Activated naive CD8-positive, alpha-beta T cell (primary cell): ENCODE data around the gene NF2.
A peak's percentile ranks its signal among the peaks of the same experiment; 100 is the strongest.

Source experiments
- H3K27ac Mint-ChIP-seq: one replicate; pipeline ENCODE4 v1.8.0; 2021; ENCODE audit warnings: mixed read lengths
- H3K27me3 Mint-ChIP-seq: one replicate; pipeline ENCODE4 v1.8.0; 2021; ENCODE audit warnings: mixed read lengths
- H3K36me3 Mint-ChIP-seq: one replicate; pipeline ENCODE4 v1.8.0; 2021; ENCODE audit warnings: mixed read lengths
- H3K4me1 Mint-ChIP-seq: one replicate; pipeline ENCODE4 v1.8.0; 2021; ENCODE audit warnings: low read depth, mixed read lengths
- H3K4me3 Mint-ChIP-seq: one replicate; pipeline ENCODE4 v1.8.0; 2021; ENCODE audit warnings: mild to moderate bottlenecking, mixed read lengths
- H3K9me3 Mint-ChIP-seq: one replicate; pipeline ENCODE4 v1.8.0; 2021; ENCODE audit warnings: low read depth, mixed read lengths

NF2 gene

DNA sequence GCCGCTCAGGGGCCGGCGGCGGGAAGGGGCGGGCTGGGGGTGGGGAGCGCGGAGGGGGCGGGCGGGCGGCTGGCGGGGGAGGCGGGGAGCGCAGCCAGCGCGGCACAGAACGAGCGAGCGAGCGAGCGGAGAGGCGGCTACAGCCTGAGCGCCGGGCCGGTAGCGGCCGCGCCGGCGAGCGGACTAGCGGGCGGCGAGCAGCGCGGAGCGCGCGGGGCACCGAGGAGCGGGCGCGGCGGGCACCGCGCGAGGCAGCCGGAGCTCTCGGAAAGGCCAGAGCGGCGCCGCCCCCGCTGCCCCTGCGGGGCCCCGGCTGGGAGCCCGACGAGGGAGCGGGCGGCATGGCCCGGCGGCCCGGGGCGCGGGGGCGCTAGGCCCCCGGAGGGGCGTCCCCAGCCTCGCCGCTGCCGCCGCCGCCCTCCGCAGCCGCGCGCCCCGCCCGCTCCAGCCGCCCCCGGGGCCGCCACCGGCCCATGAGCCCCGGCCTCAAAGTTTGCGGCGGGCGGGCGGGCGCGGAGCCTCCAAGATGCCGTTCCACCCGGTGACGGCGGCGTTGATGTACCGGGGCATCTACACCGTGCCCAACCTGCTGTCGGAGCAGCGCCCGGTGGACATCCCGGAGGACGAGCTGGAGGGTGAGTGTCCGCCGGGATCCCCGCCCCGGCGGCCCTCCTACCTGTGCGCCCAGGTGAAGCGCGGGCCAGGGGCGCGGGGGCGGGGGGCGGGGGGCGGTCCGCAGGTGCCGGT is 116.6 kb downstream of the NF2 start, which contains the start of gene CABP7:
Gene CABP7 (plus strand): TSS at position 105 of the 747 bp plus-strand sequence. CDS start 422 bp downstream, at position 527.
- peaks cover 2% of the 10 kb centered on the region for H3K4me1 Mint-ChIP-seq
- H3K27ac Mint-ChIP-seq = no peak within 1 kb of the TSS
- H3K36me3 Mint-ChIP-seq = no peaks in the 10 kb centered on the region
- H3K4me3 Mint-ChIP-seq = peak within 1 kb of the TSS; percentile 20
- peaks cover 18% of the 10 kb centered on the region for H3K27me3 Mint-ChIP-seq
- H3K9me3 Mint-ChIP-seq = no peaks in the 10 kb centered on the region

DNA sequence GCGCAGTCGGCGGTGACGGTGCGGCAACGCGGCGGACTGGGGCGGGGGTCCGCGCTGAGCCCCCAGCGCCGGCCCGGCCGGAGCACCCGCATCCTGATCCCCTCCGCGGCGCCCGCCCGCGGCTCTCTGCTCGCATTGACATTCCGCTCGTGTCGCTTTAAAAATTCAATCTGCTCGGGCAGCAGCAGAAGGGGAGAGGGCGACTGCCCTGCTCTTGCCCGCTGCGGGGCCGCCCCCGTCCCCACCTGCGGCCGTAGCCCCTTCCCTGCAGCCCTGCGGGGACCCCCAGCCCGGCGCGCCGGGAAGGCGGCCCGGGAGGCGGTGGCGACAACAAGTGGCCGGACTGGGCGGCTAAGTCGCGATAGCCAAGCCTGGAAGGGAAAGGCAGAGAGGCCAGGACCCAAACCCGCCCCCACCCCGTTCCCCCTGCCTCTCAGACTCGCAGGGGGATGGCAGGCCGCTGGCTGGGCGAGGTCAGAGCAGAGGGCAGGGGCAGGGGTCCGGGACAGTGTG is 117.4 kb downstream of the NF2 start:
- H3K4me1 Mint-ChIP-seq = peaks cover 2% of the 10 kb centered on the region
- peaks cover 18% of the 10 kb centered on the region for H3K27me3 Mint-ChIP-seq
- no peak overlapping the region for H3K27ac Mint-ChIP-seq
- H3K9me3 Mint-ChIP-seq = no peaks in the 10 kb centered on the region
- no peak overlapping the region for H3K4me3 Mint-ChIP-seq
- no peaks in the 10 kb centered on the region for H3K36me3 Mint-ChIP-seq

GRCh38 chr22:29722151-29722550 is 118.7 kb downstream of the NF2 start:
- peaks cover 2% of the 10 kb centered on the region for H3K4me1 Mint-ChIP-seq
- no peak overlapping the region for H3K27ac Mint-ChIP-seq
- no peaks in the 10 kb centered on the region for H3K9me3 Mint-ChIP-seq
- H3K36me3 Mint-ChIP-seq = no peaks in the 10 kb centered on the region
- H3K4me3 Mint-ChIP-seq = no peak overlapping the region
- peaks cover 12% of the 10 kb centered on the region for H3K27me3 Mint-ChIP-seq

DNA sequence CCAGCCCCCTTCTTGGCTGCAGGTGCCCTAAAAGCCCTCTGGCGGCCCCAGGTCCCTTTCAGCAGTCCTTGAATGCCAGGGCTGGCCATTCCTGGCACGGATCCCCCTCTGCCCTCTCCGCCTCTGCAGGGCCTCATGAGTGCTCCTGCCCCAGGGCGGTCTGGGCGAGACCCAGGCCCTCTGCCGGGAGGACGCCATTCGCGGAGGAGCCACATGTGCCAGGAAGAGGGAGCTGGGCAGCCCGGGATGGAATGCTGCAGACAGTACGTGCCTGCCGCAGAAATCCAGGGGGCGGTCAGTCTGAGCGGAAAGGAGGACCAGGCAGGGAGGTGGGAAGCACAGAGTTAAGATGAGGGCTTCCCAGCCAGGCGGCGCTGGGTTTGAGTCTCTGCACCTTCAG is 119.2 kb downstream of the NF2 start:
- H3K4me3 Mint-ChIP-seq = no peak overlapping the region
- H3K27ac Mint-ChIP-seq = no peak overlapping the region
- peaks cover 12% of the 10 kb centered on the region for H3K27me3 Mint-ChIP-seq
- H3K36me3 Mint-ChIP-seq = no peaks in the 10 kb centered on the region
- peaks cover 2% of the 10 kb centered on the region for H3K4me1 Mint-ChIP-seq
- no peaks in the 10 kb centered on the region for H3K9me3 Mint-ChIP-seq

DNA sequence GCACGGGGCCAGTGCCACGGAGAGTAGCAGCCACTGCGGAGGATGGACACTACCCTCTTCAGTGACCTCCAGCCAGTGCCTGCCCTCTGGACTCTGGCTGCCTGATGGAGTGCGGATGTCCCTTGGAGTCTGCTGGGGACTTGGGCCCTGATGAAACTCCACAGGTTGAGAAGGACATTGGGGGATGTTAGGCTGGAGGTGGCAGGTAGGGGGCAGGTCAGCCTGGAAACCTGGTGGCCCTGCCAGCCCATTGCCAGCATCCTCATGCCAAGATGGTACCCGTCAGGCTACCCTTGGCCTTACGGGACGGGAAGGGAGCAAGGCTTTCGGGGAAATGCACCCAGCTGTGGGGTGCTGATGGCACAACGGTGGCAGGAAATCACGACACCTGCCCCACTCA is 120.3 kb downstream of the NF2 start:
- H3K27me3 Mint-ChIP-seq = peaks cover 4% of the 10 kb centered on the region
- no peak overlapping the region for H3K4me3 Mint-ChIP-seq
- no peaks in the 10 kb centered on the region for H3K36me3 Mint-ChIP-seq
- no peak overlapping the region for H3K27ac Mint-ChIP-seq
- H3K9me3 Mint-ChIP-seq = no peaks in the 10 kb centered on the region
- H3K4me1 Mint-ChIP-seq = peaks cover 2% of the 10 kb centered on the region

GRCh38 chr22:29724843-29725242 is 121.4 kb downstream of the NF2 start:
- Mint-ChIP-seq H3K27ac (no peak overlapping the region), H3K4me3 (no peak overlapping the region), H3K36me3 (no peaks in the 10 kb centered on the region), H3K4me1 (no peaks in the 10 kb centered on the region), H3K27me3 (no peaks in the 10 kb centered on the region), H3K9me3 (no peaks in the 10 kb centered on the region)

DNA sequence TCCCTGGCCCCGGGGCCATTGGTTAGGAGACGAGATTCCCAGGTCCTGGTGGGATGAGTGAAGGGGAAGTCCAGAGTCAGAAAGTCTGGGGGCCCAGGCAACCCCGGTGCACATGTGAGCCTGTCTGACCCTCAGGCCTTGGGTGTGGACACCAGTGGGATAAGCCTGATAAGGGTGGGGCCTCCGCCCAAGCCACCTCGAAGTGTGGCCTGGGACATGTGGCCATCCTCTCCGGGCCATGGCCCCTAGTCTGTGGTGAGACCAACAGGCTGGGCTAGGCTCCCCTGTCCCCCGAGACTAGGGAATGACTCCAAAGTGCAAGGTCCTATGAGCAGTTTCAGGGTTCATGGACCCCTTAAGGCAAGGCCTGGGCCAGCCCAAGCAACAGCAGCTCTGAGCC is 122.7 kb downstream of the NF2 start:
- no peaks in the 10 kb centered on the region for H3K4me1 Mint-ChIP-seq
- no peaks in the 10 kb centered on the region for H3K27me3 Mint-ChIP-seq
- no peaks in the 10 kb centered on the region for H3K9me3 Mint-ChIP-seq

GRCh38 chr22:29726512-29727130 is 123.2 kb downstream of the NF2 start:
- H3K4me1 Mint-ChIP-seq = no peaks in the 10 kb centered on the region
- H3K27ac Mint-ChIP-seq = no peak overlapping the region
- no peak overlapping the region for H3K4me3 Mint-ChIP-seq
- no peaks in the 10 kb centered on the region for H3K9me3 Mint-ChIP-seq
- H3K27me3 Mint-ChIP-seq = no peaks in the 10 kb centered on the region
- no peaks in the 10 kb centered on the region for H3K36me3 Mint-ChIP-seq

More for the DNA sequence above, 122.7 kb downstream of the NF2 start:
- no peak overlapping the region for H3K4me3 Mint-ChIP-seq
- H3K27ac Mint-ChIP-seq = no peak overlapping the region
- no peaks in the 10 kb centered on the region for H3K36me3 Mint-ChIP-seq

DNA sequence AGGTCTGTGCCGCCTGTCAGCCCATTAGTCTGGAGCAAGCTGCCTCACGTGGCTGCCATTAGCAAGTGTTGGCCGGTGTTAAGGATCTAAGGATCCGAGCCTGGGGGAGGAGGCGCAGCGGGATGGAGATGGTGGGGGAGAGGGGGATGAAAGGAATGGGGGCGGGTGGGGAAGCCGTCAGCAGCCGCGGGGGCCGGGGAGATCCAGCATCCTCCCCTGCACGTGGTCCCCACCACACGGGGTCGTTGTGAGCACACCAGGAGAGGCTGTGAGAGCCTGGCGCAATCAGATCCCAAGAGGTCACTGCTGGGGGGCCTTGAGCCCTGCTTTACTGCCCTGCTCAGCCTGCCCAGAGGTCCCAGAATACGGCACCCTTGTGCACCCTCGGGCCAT is 123.7 kb downstream of the NF2 start:
- Mint-ChIP-seq H3K27ac (no peak overlapping the region), H3K36me3 (no peaks in the 10 kb centered on the region), H3K27me3 (no peaks in the 10 kb centered on the region), H3K9me3 (no peaks in the 10 kb centered on the region), H3K4me3 (no peak overlapping the region), H3K4me1 (no peaks in the 10 kb centered on the region)

- Mint-ChIP-seq H3K9me3 (no peaks in the 10 kb centered on the region), H3K27me3 (no peaks in the 10 kb centered on the region), H3K27ac (no peak overlapping the region), H3K4me3 (no peak overlapping the region), H3K36me3 (no peaks in the 10 kb centered on the region), H3K4me1 (no peaks in the 10 kb centered on the region)
Measured at GRCh38 chr22:29729161-29729560, 125.7 kb downstream of the NF2 start.

DNA sequence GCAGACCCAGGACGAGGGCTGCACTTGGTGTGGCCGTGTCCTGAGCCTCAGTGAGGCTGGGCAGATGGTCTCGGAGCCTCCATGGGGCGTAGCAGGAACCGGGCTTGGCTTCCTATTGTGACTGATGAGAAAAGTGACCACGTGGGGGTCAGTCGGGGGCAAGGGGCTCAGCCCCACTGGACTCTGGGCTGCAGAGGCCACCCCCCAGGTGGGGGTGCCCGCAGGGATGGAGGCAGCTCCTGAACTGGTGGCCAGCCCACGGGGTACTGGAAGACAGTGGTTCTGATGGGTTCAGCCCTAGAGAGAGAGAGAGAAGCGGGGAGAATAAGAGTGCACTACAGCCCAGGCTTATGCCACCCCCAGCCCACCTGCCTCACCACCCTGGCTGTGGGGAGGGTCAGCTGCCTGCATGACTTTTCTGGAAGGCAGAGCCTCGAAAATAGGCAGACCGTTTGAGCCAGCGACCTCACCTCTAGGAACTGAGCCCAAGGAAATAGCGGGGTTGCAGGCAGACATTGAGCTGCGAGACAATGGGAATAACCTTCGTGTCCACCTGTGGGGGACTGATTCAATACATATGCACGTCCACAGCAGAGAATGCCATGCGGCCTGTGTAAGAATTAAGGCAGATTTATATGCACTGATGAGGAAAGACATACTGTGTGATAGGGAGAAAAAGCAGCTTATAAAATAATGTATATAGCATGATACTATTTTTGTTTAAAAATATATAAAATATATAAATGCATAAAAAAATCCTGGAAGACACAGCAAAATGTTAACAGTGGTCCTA is 127.8 kb downstream of the NF2 start:
- Mint-ChIP-seq H3K27me3 (no peaks in the 10 kb centered on the region), H3K9me3 (no peaks in the 10 kb centered on the region), H3K27ac (no peak overlapping the region), H3K4me3 (no peak overlapping the region), H3K4me1 (no peaks in the 10 kb centered on the region), H3K36me3 (no peaks in the 10 kb centered on the region)

DNA sequence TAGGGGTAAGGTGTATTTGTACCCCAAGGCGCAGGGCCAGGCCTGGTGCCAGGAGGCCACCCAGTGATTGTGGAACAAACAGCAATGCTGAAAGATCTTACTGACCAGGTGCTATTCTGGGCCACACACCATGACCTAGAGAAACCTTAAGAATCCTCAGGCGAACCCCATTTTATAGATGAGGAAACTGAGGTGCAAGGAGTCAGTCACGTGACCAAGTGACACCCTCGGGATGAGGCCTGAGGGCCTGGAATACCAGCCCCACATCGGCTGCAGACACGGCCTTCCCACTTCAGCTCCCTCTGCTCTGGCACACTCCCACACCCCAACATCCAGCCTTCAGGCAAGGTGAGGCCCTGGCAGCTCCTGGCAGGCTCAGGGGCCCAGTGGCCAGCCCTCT is 129.4 kb downstream of the NF2 start:
- Mint-ChIP-seq H3K9me3 (no peaks in the 10 kb centered on the region), H3K36me3 (no peaks in the 10 kb centered on the region), H3K27me3 (no peaks in the 10 kb centered on the region), H3K27ac (no peak overlapping the region), H3K4me3 (no peak overlapping the region), H3K4me1 (no peaks in the 10 kb centered on the region)

DNA sequence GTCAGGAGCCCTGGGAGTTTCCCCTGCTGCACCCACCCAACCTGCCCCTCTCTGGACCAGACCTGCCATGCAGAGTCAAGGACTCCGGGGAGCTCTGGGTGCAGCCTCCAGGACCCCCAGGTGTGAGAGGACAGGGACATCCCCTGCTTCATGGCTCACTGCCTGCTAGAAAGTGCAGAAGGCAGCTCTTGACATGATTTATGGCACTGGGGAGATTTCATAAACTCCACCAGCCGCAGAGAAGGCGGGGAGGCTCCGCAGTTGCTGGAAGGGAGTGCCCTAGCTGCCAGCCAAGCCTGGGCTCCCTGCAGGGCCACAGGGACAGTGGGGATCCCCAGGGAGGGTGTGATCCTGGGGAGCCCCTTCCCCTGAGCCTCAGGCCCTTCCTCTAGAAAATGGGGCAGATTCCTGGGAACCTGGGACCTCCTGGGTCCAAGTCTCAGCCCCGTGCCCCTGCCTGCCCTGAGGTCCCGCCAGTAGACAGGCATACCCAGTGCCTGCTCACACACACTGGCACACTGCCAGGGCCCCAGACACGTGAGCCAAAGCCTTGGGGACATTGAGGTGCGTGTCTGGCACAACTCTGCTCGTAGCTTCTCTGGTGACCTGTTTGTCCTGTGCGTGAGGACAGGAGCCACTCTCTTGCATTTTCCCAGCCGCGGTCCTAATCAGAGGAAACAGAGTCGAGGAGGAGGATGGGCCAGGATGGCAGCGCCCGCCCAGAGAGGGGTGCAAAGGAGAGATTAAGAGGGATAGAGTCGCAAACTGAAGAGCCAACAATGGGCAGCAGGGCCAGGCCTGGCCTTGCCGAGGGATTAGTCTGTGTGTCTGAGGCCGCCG is 130.1 kb downstream of the NF2 start:
- Mint-ChIP-seq H3K4me1 (no peaks in the 10 kb centered on the region), H3K27me3 (no peaks in the 10 kb centered on the region), H3K27ac (no peak overlapping the region), H3K36me3 (no peaks in the 10 kb centered on the region), H3K4me3 (no peak overlapping the region), H3K9me3 (no peaks in the 10 kb centered on the region)

DNA sequence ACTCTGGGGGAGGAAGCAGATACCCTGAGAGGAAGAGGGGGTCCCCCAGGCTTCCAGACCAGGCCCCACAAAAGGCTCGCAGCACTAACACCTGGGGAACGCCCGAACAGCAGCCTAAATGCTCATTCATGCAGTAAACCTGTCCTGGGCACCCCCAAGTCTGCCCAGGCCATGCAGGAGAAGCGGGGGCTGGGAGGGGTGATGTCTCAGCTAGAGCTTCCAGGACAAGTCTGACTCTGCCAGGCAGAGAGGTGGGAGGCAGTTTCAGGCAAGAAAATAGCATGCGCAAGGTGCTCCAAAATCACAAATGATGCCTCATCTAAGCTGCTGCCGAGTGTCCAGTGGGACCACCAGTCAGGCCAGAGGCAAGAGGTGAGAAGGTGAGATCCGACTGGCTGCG is 131.0 kb downstream of the NF2 start:
- Mint-ChIP-seq H3K36me3 (no peaks in the 10 kb centered on the region), H3K27ac (no peak overlapping the region), H3K27me3 (no peaks in the 10 kb centered on the region)

More for the DNA sequence above, 131.0 kb downstream of the NF2 start:
- Mint-ChIP-seq H3K4me1 (no peaks in the 10 kb centered on the region), H3K4me3 (no peak overlapping the region), H3K9me3 (no peaks in the 10 kb centered on the region)
